GF-D8 (cell line): ENCODE measurements around the gene TRAPPC3.

Experiments used
- DNase-seq: peaks from one replicate; lab custom pipeline; 2025; lab: John Stamatoyannopoulos, UW

TRAPPC3 gene

DNA sequence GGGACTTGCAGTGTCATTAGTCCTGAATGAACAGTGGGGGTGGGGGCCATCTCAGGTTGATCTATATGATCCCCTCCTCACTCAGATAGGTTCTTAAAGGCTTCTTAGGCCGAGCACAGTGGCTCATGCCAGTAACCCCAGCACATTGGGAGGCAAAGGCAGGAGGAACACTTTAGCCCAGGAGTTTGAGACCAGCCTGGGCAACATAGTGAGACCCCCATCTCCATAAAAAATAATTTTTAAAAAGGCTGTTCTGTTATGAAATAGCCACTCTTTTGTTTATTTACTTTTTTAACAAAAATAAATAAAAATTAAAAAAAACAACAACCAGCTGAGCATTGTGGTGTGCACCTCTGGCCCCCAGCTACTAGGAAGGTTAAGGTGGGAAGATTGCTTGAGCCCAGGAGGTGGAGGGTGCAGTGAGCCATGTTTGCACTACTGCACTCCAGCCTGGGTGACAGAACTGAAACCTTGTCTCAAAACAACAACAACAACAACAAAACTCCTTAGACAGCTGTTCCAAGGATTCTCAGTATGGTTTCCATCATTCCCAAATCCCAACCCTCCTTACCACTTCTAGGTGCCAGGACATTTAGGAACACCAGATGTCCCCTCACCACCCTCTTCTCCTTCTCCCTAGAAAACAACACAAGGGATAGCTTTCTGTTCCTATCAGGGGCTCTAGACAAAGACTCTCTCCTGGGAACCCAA is 2.0 kb upstream of the TRAPPC3 start:
- DNase-seq, result no peak

GRCh38 chr1:36150296-36151133 is 1.2 kb upstream of the TRAPPC3 start:
- peak; percentile 38 for DNase-seq

- no peak for DNase-seq
Observed at GRCh38 chr1:36149973-36150295, 648 bp upstream of the TRAPPC3 start.

DNA sequence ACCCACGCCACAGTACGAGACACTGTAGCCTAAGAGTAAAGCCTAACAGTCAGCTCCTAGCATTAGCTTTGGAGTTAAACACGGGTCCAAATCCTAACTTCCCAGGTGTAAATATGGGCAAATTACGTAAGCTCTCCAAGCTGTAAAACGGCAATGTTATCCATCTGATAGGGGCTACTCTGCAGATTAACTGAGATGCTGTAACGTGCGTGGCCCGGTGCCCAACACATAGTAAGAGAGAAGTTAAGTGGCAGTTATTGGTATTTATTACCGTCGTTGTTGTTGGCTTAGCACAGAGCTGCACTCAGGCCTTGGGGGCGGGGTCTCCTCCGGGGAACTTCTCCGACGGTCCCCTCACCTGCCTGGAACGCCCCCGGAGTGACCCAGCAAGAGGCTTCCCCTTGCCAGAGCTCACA is 457 bp downstream of the TRAPPC3 start:
- no peak for DNase-seq

- no peak for DNase-seq
Observed at GRCh38 chr1:36144413-36144812, 4.9 kb downstream of the TRAPPC3 start.

GRCh38 chr1:36143424-36143823 is 5.9 kb downstream of the TRAPPC3 start:
- DNase-seq, result no peak

- DNase-seq, result no peak
Observed at GRCh38 chr1:36142121-36142520, 7.2 kb downstream of the TRAPPC3 start.

DNA sequence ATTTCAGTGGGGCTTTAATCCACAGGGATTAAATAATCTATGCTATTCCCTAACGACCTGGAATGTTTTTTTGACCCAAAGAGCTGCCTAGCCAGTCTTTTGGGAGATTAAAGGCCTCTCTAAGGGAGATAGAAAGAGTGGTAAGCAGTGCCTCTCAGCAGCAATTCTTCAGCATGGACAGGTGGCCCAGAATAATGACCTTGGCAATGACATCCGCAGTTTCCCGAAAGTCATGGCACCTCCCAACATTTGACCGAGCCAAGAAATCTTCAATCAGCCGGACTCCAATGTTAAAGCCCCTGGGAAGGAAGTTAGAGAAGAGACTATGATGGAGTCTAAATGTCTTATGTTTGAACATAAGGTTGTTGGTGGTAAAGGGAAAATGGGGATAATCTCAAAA is 9.8 kb downstream of the TRAPPC3 start:
- DNase-seq, result no peak

GRCh38 chr1:36137776-36138175 is 11.5 kb downstream of the TRAPPC3 start:
- no peak for DNase-seq

- no peak for DNase-seq
Observed at GRCh38 chr1:36137226-36137625, 12.1 kb downstream of the TRAPPC3 start.

DNA sequence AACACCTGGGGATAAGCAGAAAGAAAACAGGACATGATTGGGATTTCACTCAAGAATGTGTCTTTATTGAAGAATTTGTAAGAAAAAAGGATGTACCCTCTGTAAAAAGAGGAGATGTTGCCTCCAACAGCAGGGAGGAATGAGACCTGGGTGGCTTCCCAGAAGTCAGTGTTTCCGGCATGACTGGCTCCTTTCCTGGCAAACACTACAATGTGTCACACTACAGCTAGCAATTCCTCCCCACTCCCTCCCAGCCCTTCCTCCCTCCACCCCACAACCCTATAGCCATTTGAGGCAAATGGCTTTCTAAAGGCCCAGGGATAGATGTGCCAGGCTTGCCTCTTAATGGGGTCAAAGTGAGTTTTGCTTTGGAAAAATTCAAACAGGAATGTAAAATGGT is 12.8 kb downstream of the TRAPPC3 start:
- DNase-seq, result no peak

GRCh38 chr1:36135796-36136195 is 13.5 kb downstream of the TRAPPC3 start:
- no peak for DNase-seq

DNA sequence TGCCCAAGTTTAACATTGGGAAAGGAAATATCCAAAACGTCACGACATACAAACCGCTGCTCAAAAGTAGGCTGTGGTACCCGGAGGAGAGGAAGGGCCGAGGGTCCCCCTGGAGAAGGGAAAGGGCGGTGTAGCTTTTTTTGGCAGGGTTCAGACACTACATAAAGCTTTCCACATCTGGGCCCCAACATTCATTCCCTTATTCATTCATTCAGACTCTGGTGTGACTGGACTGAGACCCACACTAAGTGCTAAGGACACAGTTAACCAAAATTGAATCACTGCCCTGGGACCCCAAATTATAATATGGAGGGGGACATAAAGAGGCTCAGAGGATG is 14.0 kb downstream of the TRAPPC3 start:
- no peak for DNase-seq

- DNase-seq, result no peak
Observed at GRCh38 chr1:36134505-36135329, 14.6 kb downstream of the TRAPPC3 start.

DNA sequence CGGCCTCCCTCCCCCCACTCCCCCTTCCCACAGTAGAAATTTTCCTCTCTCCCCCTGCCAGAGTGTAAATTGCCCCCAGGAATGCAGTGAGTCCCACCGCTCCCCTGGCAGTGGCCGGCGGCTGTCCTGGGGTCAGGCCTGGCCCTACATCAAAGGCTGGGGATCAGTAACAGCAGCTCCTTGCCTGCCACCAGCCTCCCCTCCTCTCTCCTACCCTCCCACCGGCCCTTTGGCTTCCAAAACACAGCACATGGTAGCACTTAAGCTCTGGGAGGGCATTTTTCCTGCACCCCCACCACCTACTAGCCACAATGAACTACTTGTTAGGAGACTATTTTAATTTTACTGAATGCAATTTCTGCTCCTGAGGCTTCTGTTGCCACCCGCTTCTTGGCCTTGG is 15.3 kb downstream of the TRAPPC3 start:
- DNase-seq, result no peak

- no peak for DNase-seq
Observed at GRCh38 chr1:36133484-36133883, 15.8 kb downstream of the TRAPPC3 start.

- no peak for DNase-seq
Observed at GRCh38 chr1:36132029-36132428, 17.3 kb downstream of the TRAPPC3 start.

GRCh38 chr1:36128905-36129206 is 20.4 kb downstream of the TRAPPC3 start:
- DNase-seq, result no peak

DNA sequence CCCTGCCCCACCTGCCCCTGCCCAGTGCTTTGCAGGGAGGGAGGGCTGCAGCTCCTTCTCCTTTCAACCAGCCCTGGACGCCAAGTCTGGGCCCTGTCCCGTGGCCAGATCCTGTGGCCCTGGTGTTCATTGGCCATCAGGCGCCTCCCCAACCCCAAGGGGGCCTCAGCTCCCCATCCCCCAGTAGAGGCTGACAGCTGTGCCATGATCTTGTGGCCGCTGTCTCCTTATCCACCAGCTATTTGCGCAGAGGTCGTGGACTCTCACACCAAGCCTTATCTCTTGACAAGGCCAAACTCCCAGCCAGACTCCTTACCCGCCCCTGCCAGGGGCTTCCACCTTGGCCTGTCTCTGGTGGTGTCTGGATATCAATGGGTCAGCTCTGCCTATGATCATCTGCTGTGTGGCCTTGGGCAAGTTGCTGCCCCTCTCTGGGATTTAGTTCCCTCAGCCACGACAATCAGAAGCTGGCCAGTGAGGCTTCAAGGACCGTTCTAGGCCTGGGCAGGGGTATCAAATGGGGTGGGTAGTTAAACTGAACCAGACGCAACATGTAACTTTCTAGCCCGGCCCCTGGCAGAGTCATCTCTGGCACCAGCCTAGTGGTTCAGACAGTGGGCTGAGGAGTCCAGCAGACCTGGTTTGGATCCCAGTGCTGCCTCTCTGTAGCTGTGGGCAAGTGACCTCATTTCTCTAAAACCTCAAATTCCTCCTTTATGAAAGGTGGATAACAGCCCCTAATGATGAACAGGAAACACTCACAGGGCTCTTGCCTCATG is 21.0 kb downstream of the TRAPPC3 start:
- DNase-seq, result no peak

DNA sequence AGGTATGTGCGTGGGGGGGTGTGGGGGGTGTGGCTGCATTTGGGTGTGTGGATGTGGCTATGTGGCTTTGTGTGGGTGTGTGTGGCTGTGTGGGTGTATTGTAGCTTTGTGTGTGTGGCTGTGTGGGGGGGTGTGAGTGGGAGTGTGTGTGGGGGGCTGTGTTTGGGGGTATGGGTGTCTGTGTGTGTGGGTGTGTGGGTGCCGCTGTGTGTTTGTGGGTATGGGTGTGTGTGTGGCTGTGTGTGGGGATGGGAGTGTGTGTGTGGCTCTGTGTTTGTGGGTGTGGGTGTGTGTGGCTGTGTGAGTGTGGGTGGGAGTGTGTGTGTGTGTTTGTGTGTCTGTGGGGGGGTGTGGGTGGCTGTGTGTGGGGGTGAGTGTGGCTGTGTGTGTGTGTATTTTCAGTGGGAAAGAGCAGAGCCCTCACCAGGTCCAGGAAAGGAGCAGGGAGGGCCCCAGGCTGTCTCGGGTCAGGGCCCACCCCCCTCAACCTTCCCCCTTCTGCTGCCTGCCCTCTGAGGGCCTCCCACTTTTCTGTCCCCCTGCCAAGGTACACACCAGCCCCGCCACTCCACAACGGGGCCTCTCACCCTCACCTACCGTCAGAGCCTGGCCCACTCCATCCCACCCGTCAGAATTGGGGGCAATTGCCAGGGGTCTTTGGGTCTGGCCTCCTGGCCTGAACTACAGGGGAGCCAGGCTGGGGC is 22.3 kb downstream of the TRAPPC3 start:
- no peak for DNase-seq

DNA sequence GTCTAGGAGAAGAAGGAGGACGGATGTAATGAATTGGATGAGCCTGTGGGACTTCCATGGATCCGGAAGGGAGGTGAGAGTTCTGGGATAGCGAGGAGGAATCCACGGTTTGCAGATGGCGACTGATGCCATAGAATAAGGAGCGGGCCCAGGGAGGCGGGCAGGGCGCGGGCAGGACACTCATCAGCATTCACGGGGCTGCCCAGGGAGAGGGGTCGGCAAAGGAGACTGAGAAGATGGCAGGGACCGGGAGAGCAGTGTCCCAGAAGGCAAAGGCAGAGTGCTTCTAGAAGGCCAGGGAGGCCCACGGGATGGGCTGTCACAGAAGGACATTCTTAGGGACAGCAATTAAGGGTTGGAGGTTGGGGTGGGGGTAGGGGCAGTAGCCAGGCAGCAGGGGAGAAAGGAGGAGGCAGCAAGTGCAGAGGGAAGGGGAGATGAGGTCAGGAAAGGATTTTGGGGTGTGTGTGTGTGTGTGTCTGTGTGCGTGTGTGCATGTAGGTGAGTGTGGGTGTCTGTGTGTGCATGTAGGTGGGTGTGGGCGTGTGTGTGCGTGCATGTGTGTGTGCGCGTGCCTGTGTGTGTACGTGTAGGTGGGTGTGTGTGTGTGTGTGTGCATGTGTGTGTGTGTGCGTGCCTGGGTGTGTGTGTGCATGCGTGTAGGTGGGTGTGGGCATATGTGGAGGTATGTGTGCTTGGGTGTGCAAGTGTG is 23.1 kb downstream of the TRAPPC3 start:
- DNase-seq, result no peak
